Activated CD4-positive, alpha-beta memory T cell treated with anti-CD3 and anti-CD28 coated beads for 36 hours (primary cell): ENCODE data around the gene RPL3. TPM values are rescaled to one million over a fixed set of nuclear protein-coding genes. Genes with fewer than 3 reads are reported as not detected.

ENCODE experiments used
- CTCF ChIA-PET: fragments of 350-600 bp; sonication (Branson Sonifier 250); formaldehyde crosslinking; loops from one replicate; lab custom pipeline; 2021; ENCODE audit warnings: antibody characterized with exemption, inconsistent platforms; lab: Charles Lee
- POLR2A ChIA-PET: fragments of 350-600 bp; sonication (Branson Sonifier 250); formaldehyde crosslinking; loops from one replicate; lab custom pipeline; 2021; ENCODE audit warnings: antibody characterized with exemption; lab: Charles Lee
- DNase-seq: peaks from one replicate; pipeline ENCODE4 v3.0.0-alpha.2; 2020
- H3K27ac Mint-ChIP-seq: one replicate; pipeline ENCODE4 v1.8.0; 2021; ENCODE audit warnings: mixed read lengths
- H3K27me3 Mint-ChIP-seq: one replicate; pipeline ENCODE4 v1.8.0; 2021; ENCODE audit warnings: mixed read lengths
- H3K36me3 Mint-ChIP-seq: one replicate; pipeline ENCODE4 v1.8.0; 2021; ENCODE audit warnings: mixed read lengths
- H3K4me1 Mint-ChIP-seq: one replicate; pipeline ENCODE4 v1.8.0; 2021; ENCODE audit warnings: low read depth, mixed read lengths
- H3K4me3 Mint-ChIP-seq: one replicate; pipeline ENCODE4 v1.8.0; 2021; ENCODE audit warnings: mild to moderate bottlenecking, mixed read lengths
- H3K9me3 Mint-ChIP-seq: one replicate; pipeline ENCODE4 v1.8.0; 2021; ENCODE audit warnings: mixed read lengths
- intact Hi-C: fragments of 100-400 bp; cut with micrococcal nuclease; formaldehyde crosslinking; loops from one replicate; pipeline ENCODE4 v1.15.1; 2023
- total RNA-seq, 2 experiments: library from RNA; stranded (reverse); gene quantifications; one replicate each; pipeline ENCODE4 v1.2.3, GENCODE V29; 2021

Gene RPL3
- total RNA-seq, 2 experiments from 2014 or later, result 2,986 to 3,013 TPM

DNA sequence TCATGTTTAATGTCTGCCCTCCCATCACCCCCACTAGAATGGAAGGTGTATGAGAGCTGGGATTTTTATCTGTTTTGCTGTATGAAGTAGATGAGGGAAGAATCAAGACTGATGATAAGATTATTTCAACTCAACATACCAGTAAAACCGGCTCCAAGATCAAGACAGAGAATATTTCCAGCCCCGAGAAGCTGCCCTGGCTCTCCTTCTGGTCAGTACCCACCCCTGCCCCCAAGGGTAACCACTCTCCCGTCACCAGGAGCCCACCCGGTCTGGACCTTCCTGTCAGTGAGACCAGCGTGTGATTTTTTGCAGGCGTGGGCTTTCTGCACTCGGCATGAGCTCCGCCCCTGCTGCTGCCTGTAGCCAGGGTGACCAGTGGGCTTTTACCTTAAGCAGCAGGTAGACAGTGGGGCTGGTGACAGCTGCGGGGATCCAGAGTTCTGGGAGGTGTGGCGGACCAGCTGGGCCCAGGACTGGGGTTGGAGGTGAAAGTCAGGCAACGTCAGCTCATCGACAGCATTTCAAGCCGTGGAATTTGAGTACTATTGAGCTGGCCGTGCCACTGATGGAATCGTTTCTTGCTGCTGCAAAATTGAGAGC is 25.6 kb downstream of the RPL3 start:
- H3K4me1 Mint-ChIP-seq, result no peaks in the 10 kb centered on the region
- no peak overlapping the region for H3K4me3 Mint-ChIP-seq
- peaks cover 9% of the 10 kb centered on the region for H3K27me3 Mint-ChIP-seq
- no peak overlapping the region for H3K27ac Mint-ChIP-seq
- ChIA-PET CTCF (interaction anchor here (0.8 kb wide), 2 partner anchors 20 to 151 kb away, joined by 3 read pairs; no protein-coding TSS in a partner anchor), POLR2A (no interaction called here)
- no peak for DNase-seq
- intact Hi-C loops, result no loop called here
- H3K36me3 Mint-ChIP-seq, result no peaks in the 10 kb centered on the region
- no peaks in the 10 kb centered on the region for H3K9me3 Mint-ChIP-seq

- intact Hi-C loops, result no loop called here
- ChIA-PET POLR2A (no interaction called here), CTCF (interaction anchor here (0.6 to 1.1 kb wide), 2 partner anchors 14 to 40 kb away, joined by 3 read pairs; no protein-coding TSS in a partner anchor)
- peaks cover 4% of the 10 kb centered on the region for H3K27me3 Mint-ChIP-seq
- no peaks in the 10 kb centered on the region for H3K36me3 Mint-ChIP-seq
- H3K4me3 Mint-ChIP-seq, result no peak overlapping the region
- no peak for DNase-seq
- H3K9me3 Mint-ChIP-seq, result no peaks in the 10 kb centered on the region
- H3K27ac Mint-ChIP-seq, result no peak overlapping the region
- peaks cover 1% of the 10 kb centered on the region for H3K4me1 Mint-ChIP-seq
Observed at GRCh38 chr22:39292561-39293074, 26.8 kb downstream of the RPL3 start.

- DNase-seq, result no peak
- H3K27ac Mint-ChIP-seq, result no peak overlapping the region
- peaks cover 4% of the 10 kb centered on the region for H3K27me3 Mint-ChIP-seq
- intact Hi-C loops, result no loop called here
- no peaks in the 10 kb centered on the region for H3K9me3 Mint-ChIP-seq
- no peak overlapping the region for H3K4me3 Mint-ChIP-seq
- H3K4me1 Mint-ChIP-seq, result peaks cover 3% of the 10 kb centered on the region
- H3K36me3 Mint-ChIP-seq, result no peaks in the 10 kb centered on the region
- ChIA-PET POLR2A (no interaction called here), CTCF (interaction anchor here (0.6 to 2.2 kb wide), 3 partner anchors 14 to 121 kb away, joined by 3 to 6 read pairs (median 3); no protein-coding TSS in a partner anchor)
Observed at GRCh38 chr22:39292031-39292462, 27.4 kb downstream of the RPL3 start.

GRCh38 chr22:39291523-39291922 is 27.9 kb downstream of the RPL3 start:
- Mint-ChIP-seq H3K27ac (no peak overlapping the region), H3K4me3 (no peak overlapping the region), H3K4me1 (peaks cover 3% of the 10 kb centered on the region), H3K36me3 (no peaks in the 10 kb centered on the region), H3K9me3 (no peaks in the 10 kb centered on the region), H3K27me3 (peaks cover 3% of the 10 kb centered on the region)
- ChIA-PET POLR2A (no interaction called here), CTCF (interaction anchor here (1.1 to 2.2 kb wide), 2 partner anchors 15 to 120 kb away, joined by 3 to 6 read pairs; no protein-coding TSS in a partner anchor)
- DNase-seq, result no peak
- intact Hi-C loops, result no loop called here

- CTCF ChIA-PET, result interaction anchor here (2.2 kb wide), 1 partner anchor 120 kb away, joined by 6 read pairs; no protein-coding TSS in a partner anchor
- Mint-ChIP-seq H3K4me1 (peaks cover 3% of the 10 kb centered on the region), H3K27me3 (no peaks in the 10 kb centered on the region), H3K36me3 (peaks cover 3% of the 10 kb centered on the region), H3K9me3 (no peaks in the 10 kb centered on the region), H3K4me3 (no peak overlapping the region), H3K27ac (no peak overlapping the region)
- POLR2A ChIA-PET, result no interaction called here
- DNase-seq, result no peak
- intact Hi-C loops, result no loop called here
Observed at GRCh38 chr22:39290724-39291161, 28.7 kb downstream of the RPL3 start.

DNA sequence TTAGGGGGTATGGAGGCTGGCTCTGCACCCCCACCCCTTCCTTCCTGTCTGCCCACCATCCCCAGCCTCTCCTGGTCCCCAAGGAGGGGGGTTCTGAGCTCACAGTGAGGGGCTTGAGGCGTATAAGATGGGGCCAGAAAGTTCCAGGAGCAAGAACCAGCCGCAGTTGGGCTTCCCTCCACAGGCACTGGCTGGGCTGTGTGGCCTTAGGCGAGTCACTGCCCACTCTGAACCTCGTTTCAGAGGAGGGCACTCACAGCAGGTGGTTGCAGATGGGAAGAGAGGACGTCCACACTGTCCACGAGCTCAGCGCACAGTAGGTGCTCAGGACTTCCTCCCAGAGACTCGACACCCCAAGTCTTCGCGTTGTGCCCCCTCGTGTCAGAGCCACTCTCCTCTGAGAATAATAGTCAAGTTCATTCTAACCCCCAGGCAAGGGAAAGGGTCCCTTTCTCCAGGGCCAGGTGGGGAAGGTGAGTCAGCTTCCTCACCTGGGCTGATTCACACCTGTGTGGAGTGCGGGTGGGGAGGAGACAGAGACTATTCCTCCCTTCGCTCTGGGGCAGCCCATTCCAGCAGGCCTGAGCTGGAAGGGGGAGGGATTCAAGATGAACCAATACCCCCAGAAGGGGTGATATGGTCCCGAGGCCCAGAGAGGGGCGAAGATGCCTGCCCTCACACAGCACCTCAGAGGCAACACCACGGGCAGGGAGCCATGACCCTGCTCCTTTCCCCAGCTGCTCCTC is 29.3 kb downstream of the RPL3 start:
- CTCF ChIA-PET, result interaction anchor here (2.2 kb wide), 1 partner anchor 119 kb away, joined by 6 read pairs; no protein-coding TSS in a partner anchor
- H3K4me1 Mint-ChIP-seq, result peaks cover 3% of the 10 kb centered on the region
- no peak for DNase-seq
- POLR2A ChIA-PET, result no interaction called here
- peaks cover 2% of the 10 kb centered on the region for H3K9me3 Mint-ChIP-seq
- intact Hi-C loops, result no loop called here
- no peak overlapping the region for H3K4me3 Mint-ChIP-seq
- no peak overlapping the region for H3K27ac Mint-ChIP-seq
- no peaks in the 10 kb centered on the region for H3K27me3 Mint-ChIP-seq
- H3K36me3 Mint-ChIP-seq, result peaks cover 3% of the 10 kb centered on the region

DNA sequence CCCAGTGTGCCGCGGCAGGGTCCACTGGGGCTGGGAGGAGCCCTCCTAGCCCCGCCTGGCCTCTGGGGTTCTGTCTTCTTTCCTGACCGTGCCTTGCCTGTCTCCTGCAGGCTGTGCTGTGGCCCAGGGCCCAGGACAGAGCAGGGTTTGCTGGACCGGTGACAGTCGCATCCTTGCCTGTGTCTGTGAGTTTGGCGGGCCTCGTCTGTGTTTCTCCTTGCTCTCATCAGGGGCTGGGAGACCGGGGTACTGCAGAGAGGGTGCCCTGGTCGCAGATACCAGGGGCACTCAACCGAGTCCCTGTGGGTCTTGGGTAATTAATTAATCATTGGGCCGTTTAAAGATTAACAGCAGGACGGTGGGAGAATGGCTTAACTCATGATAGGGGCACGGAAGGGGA is 29.9 kb downstream of the RPL3 start:
- no peak for DNase-seq
- peaks cover 3% of the 10 kb centered on the region for H3K4me1 Mint-ChIP-seq
- H3K27ac Mint-ChIP-seq, result no peak overlapping the region
- POLR2A ChIA-PET, result no interaction called here
- CTCF ChIA-PET, result no interaction called here
- H3K9me3 Mint-ChIP-seq, result peaks cover 8% of the 10 kb centered on the region
- intact Hi-C loops, result no loop called here
- H3K27me3 Mint-ChIP-seq, result no peaks in the 10 kb centered on the region
- no peak overlapping the region for H3K4me3 Mint-ChIP-seq
- peaks cover 3% of the 10 kb centered on the region for H3K36me3 Mint-ChIP-seq

GRCh38 chr22:39288135-39288898 is 31.1 kb downstream of the RPL3 start:
- Mint-ChIP-seq H3K27me3 (no peaks in the 10 kb centered on the region), H3K4me1 (peaks cover 3% of the 10 kb centered on the region), H3K4me3 (no peak overlapping the region), H3K27ac (no peak overlapping the region), H3K9me3 (peaks cover 8% of the 10 kb centered on the region), H3K36me3 (peaks cover 3% of the 10 kb centered on the region)
- ChIA-PET CTCF (no interaction called here), POLR2A (no interaction called here)
- DNase-seq, result no peak
- intact Hi-C loops, result no loop called here

DNA sequence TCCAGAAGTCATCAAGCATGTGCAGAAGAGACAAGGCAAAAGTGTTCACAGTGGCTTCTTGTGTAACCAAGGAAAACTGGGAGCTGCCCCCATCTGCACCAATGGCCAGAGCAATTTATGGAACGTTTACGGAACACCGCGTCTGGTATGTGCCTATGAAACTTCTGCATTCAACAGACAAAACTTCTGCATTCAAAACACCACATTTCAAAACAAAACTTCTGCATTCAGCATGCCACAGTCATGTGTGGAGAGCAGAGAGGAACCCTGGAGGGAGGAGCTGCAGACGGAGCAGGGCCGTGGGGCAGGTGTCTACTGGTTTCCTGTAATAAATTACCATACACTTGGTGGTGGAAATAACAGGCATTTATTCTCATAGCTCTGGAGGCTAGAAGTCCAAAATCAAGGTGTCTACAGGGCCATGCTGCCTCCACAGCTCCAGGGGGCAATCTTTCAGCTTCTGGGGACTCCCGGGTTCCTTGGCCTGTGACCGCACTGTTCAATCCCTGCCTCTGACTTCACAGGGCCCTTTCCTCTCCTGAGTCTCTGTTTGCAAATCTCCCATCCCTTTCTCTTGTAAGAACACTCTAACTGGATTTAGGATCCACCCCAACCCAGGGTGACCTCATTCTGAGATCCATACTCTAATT is 32.2 kb downstream of the RPL3 start:
- CTCF ChIA-PET, result interaction anchor here (0.9 kb wide), 1 partner anchor 116 kb away, joined by 3 read pairs; no protein-coding TSS in a partner anchor
- Mint-ChIP-seq H3K4me3 (no peak overlapping the region), H3K27ac (no peak overlapping the region), H3K27me3 (no peaks in the 10 kb centered on the region), H3K36me3 (peaks cover 3% of the 10 kb centered on the region), H3K4me1 (peaks cover 3% of the 10 kb centered on the region), H3K9me3 (peaks cover 8% of the 10 kb centered on the region)
- POLR2A ChIA-PET, result no interaction called here
- intact Hi-C loops, result no loop called here
- no peak for DNase-seq

DNA sequence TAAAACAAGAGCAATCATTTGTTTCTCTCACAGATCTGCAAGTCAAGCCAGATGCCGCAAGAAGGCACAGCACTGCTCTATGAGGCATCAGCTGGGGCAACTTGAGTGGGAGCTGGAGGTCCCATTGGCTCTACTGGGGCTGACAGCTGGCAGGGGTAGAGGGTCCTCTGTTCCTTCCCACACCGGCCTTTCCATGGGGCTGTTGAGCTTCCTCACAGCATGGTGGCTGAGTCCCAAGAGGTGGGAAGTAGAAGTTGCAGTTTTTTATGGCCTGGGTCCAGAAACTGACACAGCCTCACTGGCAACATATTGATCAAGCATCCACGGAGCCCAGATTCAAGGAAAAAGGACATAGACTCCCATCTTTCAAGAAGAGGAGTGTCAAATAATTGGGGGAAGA is 34.4 kb downstream of the RPL3 start:
- peaks cover 3% of the 10 kb centered on the region for H3K36me3 Mint-ChIP-seq

DNA sequence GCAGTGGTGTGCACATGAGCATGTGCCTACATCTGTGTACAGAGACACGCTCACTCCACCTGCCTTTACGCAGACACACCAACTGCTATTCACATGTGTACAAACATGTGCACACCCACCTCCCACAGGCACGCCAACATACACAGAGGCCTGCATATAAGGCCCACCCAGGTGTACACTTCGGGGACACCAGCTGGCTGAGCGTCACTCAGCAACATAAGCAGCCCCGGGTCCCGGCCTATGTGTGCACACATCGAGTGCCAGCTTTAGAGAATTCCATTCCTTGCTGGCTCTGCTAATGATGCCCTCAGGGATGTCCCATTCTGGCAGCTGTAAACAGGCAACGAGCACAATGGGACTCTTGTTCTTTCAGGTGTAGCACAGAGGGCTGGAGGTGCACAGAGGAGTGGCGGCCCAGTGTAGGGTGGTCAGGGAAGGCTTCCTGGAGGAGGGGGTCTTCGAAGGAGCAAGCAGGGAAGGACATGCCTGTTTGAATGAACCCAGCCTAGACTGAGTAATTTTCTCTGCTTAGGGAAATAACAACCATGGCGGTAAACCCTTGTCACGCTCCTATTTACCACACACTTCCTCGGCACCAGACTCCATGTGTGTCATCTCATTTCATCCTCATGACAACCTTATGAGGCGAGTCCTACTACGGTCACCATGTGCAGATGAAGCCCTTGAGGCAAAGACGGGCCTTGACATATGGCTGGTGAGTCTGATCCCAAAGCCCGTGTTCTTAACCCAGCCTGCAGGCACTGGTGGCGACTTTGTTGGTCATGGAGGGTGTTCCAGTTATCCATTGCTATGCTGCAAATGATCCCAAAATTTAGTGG is 35.1 kb downstream of the RPL3 start:
- Mint-ChIP-seq H3K27me3 (peaks cover 2% of the 10 kb centered on the region), H3K36me3 (peaks cover 3% of the 10 kb centered on the region)
- CTCF ChIA-PET, result no interaction called here

More for the DNA sequence above, 34.4 kb downstream of the RPL3 start:
- POLR2A ChIA-PET, result no interaction called here
- H3K4me1 Mint-ChIP-seq, result peaks cover 3% of the 10 kb centered on the region
- intact Hi-C loops, result no loop called here
- no peak overlapping the region for H3K4me3 Mint-ChIP-seq
- H3K27ac Mint-ChIP-seq, result no peak overlapping the region
- CTCF ChIA-PET, result no interaction called here
- peaks cover 8% of the 10 kb centered on the region for H3K9me3 Mint-ChIP-seq
- DNase-seq, result no peak
- H3K27me3 Mint-ChIP-seq, result no peaks in the 10 kb centered on the region

More for the DNA sequence above, 35.1 kb downstream of the RPL3 start:
- DNase-seq, result no peak
- POLR2A ChIA-PET, result no interaction called here
- no peak overlapping the region for H3K27ac Mint-ChIP-seq
- peaks cover 8% of the 10 kb centered on the region for H3K9me3 Mint-ChIP-seq
- peaks cover 3% of the 10 kb centered on the region for H3K4me1 Mint-ChIP-seq
- intact Hi-C loops, result no loop called here
- no peak overlapping the region for H3K4me3 Mint-ChIP-seq
